ENCODE results near the gene AQP12A.

- TF ChIP-seq CTCF (IDR thresholded peaks at IDR 0.05) (no peak), POLR2A (IDR thresholded peaks at IDR 0.05) (no peak)
Measured at GRCh38 chr2:240732911-240733622, 41.4 kb downstream of the AQP12A start.

Data from heart left ventricle (tissue), 13 donors.